ENCODE results near the gene KRTAP10-1. TPM values are rescaled to one million over a fixed set of nuclear protein-coding genes. Genes with fewer than 3 reads are reported as not detected.

The KRTAP10-1 gene
- total and polyA plus RNA-seq, 2 of the 13 experiments (the other 11 are each of a cell fraction or from before 2014, with no cell fraction given), result not detected

- TF ChIP-seq ZNF20 (CRISPR knock-in tag; IDR thresholded peaks at IDR 0.05) (no peak), TAF1 (CRISPR knock-in tag; IDR thresholded peaks at IDR 0.05) (0 out of 2 replicates have a peak, but pooled peaks have one; percentile 38), RNF2 (conservative IDR thresholded peaks at IDR 0.05; ENCODE audit: low read depth) (peak; percentile 55; the same call in 1 of the 2 replicates), YEATS4 (CRISPR knock-in tag; IDR thresholded peaks at IDR 0.05; ENCODE audit: borderline replicate concordance) (no peak), POLR2AphosphoS2 (IDR thresholded peaks at IDR 0.05; ENCODE audit: low read depth, low read length) (0 out of 2 replicates have a peak, but pooled peaks have one; percentile 38), AGO2 (optimal IDR thresholded peaks at IDR 0.05; ENCODE audit: low read depth, low read length) (peak; percentile 71), HOXA3 (CRISPR knock-in tag; IDR thresholded peaks at IDR 0.05) (peak; percentile 66; the same call in 1 of the 2 replicates), IKZF5 (CRISPR knock-in tag; IDR thresholded peaks at IDR 0.05) (peak; percentile 39; the same call in 1 of the 2 replicates), ZNF629 (CRISPR knock-in tag; conservative IDR thresholded peaks at IDR 0.05) (0 out of 2 replicates have a peak, but pooled peaks have one; percentile 10), ZNF687 (CRISPR knock-in tag; IDR thresholded peaks at IDR 0.05) (peak; percentile 80), REPIN1 (CRISPR knock-in tag; IDR thresholded peaks at IDR 0.05; ENCODE audit: borderline replicate concordance, low read depth) (0 out of 2 replicates have a peak, but pooled peaks have one; percentile 55), HMGXB3 (CRISPR knock-in tag; IDR thresholded peaks at IDR 0.05; ENCODE audit: borderline replicate concordance) (peak; percentile 71; the same call in 1 of the 2 replicates), MNT (IDR thresholded peaks at IDR 0.05) (peak; percentile 87), HINFP (CRISPR knock-in tag; IDR thresholded peaks at IDR 0.05; ENCODE audit: low read depth) (0 out of 2 replicates have a peak, but pooled peaks have one; percentile 64), RARA (CRISPR knock-in tag; IDR thresholded peaks at IDR 0.05) (0 out of 2 replicates have a peak, but pooled peaks have one; percentile 12)
Measured at GRCh38 chr21:44517175-44517899, 22.7 kb downstream of the KRTAP10-1 start (continued).

Data from HepG2 (cell line).